GM18517 (cell line): ENCODE measurements around the gene NUMB.

Source experiments
- ATAC-seq: cut with Tn5 transposase; IDR thresholded peaks from one replicate; pipeline ENCODE4 v1.9.1; 2021; ENCODE audit warnings: mild to moderate bottlenecking, moderate library complexity; ENCODE audit not compliant: unreplicated experiment

The NUMB gene

DNA sequence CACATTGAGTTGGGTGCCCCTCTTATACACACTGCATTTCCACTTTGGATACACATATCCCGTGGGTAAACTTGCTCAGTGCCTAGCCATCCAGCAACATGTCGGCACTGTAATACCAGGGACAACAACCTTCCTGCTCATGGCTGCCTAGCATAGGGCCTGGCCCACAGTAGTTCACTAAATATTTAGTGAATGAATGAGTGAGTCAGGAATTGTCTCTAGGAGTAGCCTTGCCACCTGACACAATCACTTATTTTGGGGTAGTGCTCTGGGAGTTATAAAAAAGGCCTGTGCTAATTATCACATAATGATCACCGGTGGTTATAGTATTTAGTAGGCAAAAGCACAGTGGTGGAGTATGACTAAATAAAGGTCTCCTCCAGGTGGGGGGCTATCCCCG is 8.5 kb upstream of the NUMB start:
- no peak for ATAC-seq

DNA sequence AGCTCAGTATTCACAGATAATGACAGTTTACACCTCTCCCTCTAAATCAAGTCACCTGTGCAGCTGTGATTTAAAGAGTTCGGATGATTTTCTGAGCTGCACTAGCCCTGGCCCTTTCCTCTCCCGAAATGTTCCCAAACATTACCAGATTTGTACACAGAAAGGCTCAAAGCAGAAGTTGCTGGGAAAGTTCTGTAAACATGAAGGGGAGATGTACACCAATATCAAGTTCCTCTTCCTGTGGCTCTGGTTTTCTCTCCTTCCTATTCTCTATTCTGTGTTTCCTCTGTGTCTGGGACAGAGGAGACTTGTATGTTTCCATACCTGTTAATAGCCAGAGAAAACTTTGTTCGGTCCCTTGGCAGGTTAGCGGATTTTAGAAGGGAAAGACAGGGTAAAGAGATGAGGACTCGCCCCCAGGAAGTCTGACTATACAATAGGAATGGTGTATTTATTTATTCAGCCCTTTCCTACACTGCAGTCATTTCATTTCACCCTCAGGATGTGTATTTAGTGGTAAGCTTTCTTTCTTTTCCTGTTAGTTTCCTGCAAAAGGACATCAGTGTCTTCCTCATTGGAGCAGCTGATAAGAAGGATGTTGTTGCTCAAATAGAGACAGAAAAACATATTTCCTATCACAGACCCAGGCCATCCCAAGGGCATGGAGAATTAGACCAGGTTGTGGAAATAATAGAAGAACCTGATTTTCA is 7.6 kb upstream of the NUMB start:
- ATAC-seq, result no peak

DNA sequence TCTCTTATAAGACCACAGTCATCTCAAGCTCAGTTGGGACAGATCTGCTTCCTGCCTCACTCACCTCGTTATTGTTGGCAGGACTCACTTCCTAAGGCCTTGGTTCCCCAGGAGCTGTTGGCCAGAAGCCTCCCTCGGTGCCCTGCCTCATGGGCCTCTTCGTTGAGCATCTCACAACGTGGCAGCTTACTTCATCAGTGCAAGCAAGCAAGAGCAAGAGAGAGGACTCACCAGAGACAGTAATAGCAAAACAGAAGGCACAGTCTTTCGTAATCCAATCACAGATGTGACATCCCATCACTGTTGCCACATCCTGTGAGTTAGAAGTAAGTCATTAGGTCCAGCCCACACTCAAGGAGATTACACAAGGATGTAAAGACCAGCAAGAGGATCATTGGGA is 5.1 kb upstream of the NUMB start:
- no peak for ATAC-seq

DNA sequence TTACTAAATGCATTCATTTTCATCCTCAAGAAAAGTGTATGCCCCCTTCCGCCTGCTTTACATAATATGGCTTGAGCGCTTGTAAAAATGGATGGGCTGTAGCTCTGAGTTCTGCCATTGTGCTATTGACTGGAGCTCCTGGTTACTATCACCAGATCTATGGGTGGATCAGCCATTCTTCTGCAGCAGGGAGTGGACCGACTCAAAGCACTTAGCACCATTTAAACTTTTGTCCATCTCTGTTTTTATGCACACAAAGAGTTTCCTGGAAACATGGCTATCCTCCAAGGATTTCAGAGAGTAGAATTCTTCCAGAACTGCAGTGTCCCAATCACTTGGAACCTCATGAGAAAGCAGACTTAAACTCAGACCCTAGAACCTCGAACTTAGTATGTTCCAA is 4.5 kb upstream of the NUMB start:
- no peak for ATAC-seq

GRCh38 chr14:73462048-73462715 is 3.8 kb upstream of the NUMB start:
- no peak for ATAC-seq

GRCh38 chr14:73461478-73462047 is 3.2 kb upstream of the NUMB start:
- no peak for ATAC-seq

- ATAC-seq, result no peak
These were observed 2.4 kb upstream of the NUMB start for GRCh38 chr14:73460691-73461127.

DNA sequence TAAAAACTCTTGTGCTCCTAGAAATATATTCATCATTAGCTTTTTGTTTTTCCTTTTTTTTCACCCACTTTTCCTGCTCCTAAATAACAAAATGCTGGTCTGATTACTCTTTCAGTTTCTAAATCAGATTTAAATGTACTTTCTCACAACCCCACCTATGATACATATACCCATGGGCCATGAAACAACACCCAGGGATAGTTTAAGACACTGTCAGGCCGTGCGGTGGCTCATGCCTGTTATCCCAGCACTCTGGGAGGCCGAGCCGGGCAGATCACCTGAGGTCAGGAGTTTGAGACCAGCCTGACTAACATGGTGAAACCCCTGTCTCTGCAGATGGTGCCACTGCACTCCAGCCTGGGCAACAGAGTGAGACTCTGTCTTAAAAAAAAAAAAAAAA is 1.6 kb upstream of the NUMB start:
- no peak for ATAC-seq

DNA sequence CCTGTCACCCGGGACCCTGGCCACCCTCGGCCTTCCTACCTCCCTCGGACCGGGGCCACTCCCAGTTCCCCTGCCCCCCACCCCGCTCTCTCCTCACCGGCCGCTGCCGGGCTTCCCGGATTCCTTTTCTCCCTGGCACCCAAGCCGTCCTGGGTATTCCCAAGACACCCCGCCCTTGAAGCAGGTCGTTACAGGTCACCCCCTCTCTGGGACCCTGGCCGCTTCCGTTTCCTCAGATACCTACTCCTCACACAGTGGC is 493 bp downstream of the NUMB start:
- ATAC-seq, result no peak

- no peak for ATAC-seq
These were observed 1.1 kb downstream of the NUMB start for GRCh38 chr14:73457041-73457923.

DNA sequence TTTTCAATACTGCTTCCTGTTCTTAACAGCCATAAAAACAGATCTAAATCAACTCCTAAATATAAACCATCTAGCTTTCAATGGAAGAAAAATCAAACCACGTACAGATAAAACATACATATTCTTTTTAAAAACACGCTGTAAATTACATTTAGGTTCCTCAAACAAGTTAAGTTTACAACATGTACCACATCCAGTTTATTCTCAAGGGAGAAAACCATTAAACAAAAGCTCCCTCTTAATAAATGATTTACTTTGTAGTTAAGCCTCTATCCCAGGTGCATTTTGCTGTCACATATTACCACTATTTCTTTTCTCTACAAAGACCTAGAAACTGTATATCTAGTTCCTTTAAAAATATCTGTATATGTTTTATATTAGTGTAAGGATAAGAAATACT is 3.1 kb downstream of the NUMB start:
- no peak for ATAC-seq

- ATAC-seq, result no peak
These were observed 5.8 kb downstream of the NUMB start for GRCh38 chr14:73452341-73453186.

DNA sequence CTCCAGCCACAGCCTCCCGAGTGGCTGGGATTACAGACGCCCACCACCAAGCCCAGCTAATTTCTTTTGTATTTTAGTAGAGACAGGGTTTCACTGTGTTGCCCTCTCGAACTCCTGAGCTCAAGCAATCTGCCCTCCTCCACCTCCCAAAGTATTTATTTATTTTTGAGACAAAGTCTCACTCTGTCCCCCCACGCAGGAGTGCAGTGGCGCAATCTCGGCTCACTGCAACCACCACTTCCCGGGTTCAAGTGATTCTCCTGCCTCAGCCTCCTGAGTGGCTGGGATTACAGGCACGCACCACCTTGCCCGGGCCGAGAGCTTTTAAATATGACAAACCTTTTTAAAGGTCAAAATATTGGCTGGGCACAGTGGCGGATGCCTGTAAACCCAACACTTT is 14.6 kb downstream of the NUMB start:
- ATAC-seq, result no peak

DNA sequence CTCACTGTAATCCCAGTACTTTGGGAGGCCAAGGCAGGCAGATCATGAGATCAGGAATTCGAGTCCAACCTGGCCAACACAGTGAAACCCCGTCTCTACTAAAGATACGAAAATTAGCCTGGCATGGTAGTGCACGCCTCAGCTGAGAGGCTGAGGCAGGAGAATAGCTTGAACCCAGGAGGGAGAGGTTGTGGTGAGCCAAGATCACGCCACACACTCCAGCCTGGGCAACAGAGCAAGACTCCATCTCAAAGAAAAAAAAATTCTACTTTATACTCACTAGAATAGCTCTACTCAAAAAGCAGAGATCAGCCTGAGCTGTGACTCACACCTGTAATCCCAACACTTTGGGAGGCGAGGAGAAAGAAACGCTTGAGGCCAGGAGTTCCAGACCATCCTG is 17.1 kb downstream of the NUMB start:
- ATAC-seq, result no peak

GRCh38 chr14:73438993-73439392 is 19.4 kb downstream of the NUMB start:
- ATAC-seq, result no peak

DNA sequence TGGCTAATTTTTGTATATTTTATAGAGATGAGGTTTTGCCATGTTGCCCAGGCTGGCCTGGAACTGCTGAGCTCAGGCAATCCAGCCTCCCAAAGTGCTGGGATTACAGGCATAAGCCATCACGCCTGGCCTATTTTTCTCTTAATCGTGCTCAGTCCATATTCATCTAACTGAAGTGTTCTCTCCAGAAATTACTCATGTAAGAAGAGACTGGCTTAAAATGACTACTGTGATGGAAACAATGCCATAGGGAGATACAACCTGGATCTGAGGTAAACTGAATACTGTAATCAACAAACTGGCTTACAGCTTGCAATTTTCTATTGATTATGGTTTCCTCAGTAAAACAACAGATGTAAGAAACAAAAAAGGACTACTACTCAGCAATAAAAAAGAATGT is 21.1 kb downstream of the NUMB start:
- no peak for ATAC-seq

DNA sequence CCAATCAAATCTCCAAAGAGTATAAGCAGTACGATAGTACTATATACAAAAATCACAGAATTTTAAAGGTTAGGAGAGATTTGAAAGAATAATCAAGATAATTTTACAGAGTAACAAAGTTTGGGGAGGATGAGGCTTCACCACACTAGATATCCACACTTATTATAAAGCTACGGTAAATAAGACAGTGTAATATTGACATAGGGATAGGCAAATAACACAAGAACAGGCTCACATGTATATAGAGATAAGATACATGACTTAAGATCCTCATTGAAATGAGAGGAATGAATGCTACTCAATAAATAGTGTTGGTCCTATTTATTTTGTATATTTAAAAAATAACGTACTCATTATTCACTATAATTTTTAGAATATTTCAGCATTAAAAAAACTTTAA is 26.2 kb downstream of the NUMB start:
- ATAC-seq, result no peak

DNA sequence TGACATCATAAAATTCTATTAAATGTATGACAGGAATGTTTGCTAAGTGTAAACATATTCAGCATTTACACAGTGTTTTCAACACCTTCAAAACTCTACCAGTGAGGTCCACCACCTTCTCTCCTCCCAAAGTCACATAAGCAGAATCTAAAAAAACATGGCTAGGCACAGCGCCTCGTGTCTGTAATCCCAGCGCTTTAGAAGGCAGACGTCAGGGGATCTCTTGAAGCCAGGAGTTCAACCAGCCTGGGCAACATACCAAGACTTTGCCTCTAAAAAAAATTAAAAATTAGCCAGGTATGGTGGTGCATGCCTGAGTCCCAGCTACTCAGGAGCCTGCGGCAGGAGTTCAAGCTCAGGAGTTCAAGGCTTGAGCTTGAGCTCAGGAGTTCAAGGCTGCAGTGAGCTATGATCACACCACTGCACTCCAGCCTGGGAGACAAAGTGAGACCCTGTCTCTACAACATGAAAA is 30.0 kb downstream of the NUMB start:
- ATAC-seq, result no peak

DNA sequence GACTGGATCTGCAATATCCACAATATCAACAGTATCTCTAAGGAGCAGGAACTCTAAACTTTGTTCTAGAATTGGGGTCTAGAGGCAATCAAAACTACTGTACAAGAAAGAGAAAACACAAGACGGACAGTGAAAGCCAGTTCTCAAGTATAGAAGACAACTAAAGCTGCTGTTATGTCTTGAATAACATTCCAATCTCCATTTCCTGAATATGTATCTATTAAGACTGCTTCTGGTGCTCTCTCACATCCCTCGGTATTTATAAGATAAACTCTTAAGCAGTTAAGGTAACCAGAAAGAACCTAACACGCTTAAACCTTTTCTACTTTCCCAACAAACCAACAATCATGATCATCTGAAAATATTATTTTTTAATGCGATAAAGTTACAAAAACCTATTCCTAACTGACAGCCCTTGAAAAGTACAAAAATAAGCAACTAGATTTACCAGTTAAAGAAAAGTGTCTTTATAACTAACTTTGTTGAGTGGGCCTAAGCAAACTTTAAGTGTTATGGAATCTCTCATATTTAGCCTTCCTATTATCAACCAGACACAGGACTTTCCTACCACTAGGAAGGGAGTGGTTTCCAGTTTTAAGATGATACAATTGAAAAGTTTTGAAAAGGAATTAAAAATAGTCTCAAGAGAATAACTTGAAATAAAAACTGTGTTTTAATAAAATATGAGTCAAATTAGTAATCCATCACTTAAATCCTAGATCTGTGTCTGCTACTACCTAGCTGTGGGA is 30.7 kb downstream of the NUMB start:
- ATAC-seq, result no peak

DNA sequence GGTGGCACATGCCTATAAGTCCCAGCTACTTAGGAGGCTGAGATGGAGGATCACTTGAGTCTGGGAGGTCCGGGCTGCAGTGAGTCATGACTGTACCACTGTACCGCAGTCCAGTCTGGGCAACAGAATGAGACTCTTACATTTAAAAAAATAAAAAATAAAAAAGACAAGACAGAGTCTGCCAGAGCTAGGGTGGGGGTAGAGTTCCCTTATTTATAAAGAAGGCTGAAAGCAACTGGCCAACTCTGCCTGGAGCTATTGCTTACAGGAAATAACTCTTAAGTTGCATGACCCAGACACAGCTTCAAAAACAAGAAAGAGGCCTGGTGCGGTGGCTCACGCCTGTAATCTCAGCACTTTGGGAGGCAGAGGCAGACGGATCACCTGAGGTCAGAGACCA is 31.5 kb downstream of the NUMB start:
- no peak for ATAC-seq
